NCI-H2196 treated with DMSO at 0.1 percent for 48 hours (cell line): ENCODE measurements around the gene RPS6KA2.
"Not testable (repeated sequence)": the region's sequence is repeated elsewhere in the genome, so short reads cannot be mapped to it uniquely, and the experiment has no call there.

Experiments
- DNase-seq: peaks from one replicate; lab custom pipeline; 2025; ENCODE audit not compliant: unreplicated experiment; lab: John Stamatoyannopoulos, UW

Gene RPS6KA2

DNA sequence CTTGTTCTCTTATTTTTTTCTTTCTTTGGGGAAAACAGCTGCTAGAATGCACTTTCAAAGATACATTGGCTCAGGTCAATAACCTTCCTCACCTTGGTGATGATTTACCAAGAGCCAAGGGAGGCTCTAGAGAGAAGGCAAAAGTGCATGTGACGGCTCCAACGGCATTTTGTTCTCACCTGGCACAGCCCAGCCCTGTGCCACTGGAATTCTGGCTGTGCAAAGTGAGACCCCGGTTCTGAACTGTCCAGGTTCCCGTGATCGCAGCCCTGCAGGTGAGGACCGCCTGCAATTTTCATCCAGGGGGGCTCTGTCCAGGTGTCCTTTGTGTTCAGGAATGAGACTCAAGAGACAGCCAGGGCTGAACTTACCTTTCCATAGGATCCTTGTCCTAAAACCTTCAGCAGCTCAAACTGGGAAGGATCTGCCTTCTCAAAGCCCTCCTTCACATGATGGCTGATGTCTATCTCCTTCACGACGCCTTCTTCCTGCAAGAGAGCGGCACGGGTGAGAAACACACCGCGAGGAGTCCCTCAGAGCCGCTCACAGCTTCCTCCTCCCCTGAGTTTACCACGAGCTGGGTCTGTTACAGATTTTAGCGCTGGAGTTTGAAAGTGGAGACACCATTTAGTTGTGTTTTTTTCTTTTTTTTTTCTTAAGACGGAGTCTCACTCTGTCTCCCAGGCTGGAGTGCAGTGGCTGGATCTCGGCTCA is 88.6 kb downstream of the RPS6KA2 start:
- DNase-seq = no peak

DNA sequence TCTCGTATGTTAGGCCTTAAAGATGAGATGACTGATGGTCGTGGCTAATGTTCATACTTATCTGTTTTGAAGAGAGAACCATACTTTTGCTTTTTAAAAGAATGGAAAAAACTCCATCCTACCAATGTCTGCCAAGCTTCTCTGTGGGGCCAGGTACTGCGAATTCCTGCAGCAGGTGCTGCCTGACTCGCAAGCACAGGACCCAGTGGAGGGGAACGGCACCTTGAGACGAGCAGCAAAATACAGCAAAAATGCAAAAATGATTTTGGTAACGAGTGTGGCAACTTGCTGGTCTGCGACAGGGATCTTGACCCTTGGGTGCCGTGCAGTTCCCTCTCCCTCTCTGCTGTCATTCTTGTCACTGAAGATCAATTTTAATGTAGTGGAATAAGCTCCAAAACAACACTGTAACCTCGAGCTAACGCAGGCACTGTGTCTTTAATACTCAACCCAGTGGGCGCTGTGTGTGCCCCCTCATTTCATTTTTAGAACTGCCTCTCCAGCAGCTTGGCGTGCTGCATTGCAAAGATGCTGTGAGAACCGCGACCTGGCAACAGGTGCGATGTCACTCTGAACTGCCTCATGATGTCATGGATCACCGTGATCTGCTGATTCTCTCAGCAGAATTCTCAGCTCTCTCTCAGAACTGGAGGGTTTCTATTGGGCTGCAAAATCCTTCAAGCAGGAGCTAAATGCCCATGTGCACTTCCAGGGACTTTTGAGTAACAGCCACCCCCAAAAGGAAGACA is 92.2 kb downstream of the RPS6KA2 start:
- DNase-seq = no peak

DNA sequence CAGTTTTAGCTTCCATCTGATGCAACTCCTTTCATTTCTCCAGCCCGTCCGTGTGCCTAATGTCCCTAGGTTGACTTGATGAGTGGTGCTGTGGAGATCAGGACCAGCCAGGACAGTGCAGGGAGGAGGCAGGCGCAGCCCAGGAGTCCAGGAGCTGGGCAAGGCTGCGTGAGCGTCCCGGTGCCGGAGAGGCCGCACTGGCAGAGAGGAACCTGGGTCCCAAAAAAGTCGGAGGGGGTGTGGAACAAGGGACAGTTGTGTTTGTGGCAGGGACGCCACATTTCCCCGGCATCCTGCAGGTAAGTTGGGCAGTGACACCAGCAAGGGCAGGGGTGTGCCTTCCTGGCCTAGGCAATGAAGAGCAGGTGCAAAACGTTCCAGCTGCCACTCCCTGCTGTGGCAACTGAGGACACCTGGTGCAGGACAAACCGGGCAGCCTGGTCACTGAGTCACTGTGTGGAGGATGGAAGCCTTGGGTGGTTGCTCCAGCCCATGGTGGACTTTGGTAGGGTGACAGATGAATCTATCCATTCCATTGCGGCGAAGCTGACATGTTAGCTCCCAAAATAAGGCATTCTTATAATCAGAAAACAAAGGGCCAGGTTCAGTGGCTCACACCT is 93.7 kb downstream of the RPS6KA2 start:
- DNase-seq = no peak

DNA sequence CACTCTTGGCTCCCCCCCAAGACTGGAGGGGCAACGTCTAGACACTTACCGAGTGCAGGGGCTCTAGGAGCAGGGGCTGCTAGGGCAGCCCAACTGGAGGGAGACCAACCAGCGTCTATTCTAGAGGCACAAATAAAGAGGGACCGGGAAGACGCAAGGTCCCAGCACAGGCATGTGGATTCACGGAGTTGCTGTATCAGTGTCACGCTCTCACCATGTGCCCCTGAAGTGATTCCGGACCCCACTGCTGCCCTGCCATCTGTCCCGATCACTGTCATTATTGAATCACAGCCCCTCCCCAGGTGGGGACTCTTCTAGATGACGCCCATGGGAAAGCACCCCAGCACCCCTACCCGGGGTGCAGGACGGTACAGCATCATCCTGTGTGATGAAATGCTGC is 94.7 kb downstream of the RPS6KA2 start:
- no peak for DNase-seq

DNA sequence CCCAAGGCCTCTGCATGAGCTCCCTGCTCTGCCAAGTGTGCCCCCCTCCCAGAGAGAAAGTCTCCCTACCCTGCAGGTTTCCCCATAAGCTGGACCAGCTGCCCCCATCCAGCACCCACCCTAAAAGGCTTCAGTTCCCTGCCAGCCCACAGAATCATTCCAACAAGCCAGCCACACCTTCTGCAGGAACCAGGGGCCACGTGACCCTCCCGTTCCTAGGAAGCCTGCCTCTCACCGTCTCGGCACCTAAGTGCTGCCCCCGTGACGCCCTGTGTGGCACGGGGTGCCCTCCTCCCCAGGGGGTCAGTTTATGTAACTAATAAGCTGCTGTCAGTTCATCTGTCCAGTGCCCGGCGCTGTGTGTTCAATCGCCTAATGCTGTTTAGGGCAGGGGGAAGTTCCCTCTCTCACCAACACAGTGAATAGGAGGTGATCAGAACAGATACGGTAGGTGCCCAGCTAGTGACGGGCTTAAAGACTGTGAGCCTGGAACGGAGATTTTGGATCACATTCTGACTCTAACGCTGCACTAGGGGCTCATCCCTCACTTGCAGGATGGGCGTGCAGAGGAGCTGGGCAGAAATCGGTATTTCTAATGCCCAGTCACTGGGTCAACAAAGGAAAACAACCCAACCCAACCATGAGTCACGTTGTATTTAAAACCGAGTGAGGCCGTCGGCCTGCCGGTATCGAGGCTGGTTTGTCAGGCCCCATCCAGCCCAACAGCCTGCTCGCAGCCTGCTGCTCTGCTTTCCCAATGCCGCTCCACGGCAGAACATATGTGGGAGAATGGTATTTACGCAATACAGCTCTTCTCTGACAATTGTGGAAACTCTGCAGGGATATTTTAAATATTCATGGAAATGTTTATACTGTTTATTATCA is 96.6 kb downstream of the RPS6KA2 start:
- no peak for DNase-seq

DNA sequence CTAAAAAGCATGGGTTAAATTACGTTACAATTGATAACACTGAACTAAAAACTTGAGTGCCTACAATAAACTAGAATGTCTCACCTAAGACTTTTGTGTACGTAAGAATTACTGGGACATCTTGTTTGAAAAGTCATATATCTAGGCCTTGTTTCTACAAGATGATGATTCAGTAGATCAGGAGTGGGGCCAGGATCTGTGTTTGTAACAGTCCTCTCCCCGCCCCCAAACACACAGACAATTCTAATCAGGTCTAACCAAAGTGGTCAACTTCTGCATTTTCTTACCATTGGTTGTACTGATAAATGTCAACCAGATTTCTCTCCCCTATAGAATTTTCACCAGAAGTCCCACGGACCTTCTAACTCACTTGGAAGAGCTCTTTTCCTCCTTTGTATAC is 97.5 kb downstream of the RPS6KA2 start:
- no peak for DNase-seq

DNA sequence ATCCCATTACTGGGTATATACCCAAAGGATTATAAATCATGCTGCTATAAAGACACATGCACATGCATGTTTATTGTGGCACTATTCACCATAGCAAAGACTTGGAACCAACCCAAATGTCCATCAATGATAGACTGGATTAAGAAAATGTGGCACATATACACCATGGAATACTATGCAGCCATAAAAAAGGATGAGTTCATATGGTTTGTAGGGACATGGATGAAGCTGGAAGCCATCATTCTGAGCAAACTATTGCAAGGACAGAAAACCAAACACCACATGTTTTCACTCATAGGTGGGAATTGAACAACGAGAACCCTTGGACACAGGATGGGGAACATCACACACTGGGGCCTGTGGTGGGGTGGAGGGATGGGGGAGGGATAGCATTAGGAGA is 98.0 kb downstream of the RPS6KA2 start:
- not testable (repeated sequence) for DNase-seq

DNA sequence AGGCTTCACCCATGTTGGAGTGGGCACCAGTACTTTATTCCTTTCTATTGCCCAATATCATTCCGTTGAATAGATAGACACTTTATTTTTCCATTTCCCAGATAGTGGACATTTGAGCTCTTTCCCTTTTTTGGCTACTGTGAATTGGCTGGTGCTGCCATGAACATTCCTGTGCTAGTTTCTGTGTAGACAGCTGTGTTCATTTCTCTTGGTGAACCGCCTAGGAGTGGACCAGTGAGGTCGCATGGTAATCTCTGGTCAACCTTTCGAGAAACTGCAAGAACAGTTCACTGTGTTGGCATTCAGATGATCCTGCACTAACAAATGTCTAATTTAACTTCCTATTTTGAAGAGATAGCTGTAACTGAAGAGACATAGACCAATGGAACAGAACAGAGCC is 99.2 kb downstream of the RPS6KA2 start:
- DNase-seq = no peak

DNA sequence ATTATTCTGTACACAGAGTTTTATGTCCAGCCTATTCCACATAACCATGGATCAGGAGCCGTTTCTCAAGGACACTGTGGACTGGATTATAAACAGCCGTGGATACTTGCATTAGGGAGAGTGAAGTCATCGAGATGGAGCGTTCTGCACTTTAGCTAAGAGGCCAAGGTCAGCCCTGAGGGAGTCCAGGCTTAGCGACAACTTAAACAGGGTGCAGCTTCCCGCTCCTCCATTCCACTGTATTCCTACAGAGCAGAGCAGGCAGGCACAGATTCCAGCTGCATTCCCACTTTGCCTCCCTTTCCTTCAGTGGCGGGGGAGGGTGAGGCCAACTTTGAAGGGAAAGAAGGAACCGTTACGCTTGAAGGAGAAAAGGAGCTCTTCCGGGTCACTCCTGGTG is 100.1 kb downstream of the RPS6KA2 start:
- no peak for DNase-seq

DNA sequence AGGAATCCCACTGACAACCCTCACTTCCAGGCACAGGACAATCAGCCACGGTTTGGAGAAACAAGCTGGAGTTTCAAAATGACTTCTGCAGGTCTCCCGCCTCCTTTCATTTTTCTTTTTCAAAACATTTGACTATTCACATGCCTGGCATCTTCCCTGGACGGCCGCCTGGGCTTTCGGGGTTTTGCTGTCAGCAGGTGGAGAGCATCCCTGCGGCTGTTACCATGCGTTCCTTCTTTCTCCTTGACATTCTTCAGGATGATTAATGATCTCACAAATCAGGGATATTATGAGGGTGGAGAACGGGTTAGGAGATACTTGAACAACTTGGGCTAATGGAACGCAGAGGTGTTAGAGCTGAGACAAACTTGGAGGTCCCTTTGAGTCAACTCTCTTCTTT is 101.5 kb downstream of the RPS6KA2 start:
- DNase-seq = no peak

DNA sequence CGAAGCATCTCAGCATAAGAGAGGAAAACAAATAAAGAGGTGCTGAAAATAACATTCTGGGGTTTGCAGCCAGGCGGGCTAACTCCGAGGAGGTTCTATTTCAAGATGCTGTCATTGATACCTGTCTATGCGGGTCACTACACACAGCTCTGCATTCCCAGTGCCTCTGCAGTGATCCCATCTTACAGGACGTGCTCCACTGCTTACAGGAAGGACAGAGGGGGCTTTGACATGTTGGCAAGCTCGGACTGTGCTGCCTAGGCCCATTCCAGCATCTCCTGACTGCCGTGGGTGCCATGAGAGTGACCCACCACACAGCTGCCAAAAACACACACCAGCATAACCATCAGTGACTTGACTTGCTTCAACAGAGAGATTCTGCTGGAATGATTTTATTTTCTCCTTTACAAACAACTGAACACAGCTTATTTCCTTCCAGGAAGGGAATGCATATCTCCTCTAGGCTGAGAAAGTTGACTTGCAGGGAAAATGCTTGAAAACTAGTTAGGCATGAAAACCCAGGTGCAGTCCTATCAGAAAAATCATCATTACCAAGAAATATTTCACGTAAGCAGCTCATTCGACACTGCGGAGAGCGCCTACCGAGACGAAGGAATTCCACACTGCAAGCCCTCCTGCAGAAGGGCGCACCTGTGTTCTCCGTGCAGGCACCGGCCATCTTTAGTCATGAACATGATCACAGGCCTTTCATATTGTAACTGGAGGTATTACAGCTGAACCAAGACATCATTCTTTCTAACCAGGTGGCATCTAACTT is 103.1 kb downstream of the RPS6KA2 start:
- no peak for DNase-seq

DNA sequence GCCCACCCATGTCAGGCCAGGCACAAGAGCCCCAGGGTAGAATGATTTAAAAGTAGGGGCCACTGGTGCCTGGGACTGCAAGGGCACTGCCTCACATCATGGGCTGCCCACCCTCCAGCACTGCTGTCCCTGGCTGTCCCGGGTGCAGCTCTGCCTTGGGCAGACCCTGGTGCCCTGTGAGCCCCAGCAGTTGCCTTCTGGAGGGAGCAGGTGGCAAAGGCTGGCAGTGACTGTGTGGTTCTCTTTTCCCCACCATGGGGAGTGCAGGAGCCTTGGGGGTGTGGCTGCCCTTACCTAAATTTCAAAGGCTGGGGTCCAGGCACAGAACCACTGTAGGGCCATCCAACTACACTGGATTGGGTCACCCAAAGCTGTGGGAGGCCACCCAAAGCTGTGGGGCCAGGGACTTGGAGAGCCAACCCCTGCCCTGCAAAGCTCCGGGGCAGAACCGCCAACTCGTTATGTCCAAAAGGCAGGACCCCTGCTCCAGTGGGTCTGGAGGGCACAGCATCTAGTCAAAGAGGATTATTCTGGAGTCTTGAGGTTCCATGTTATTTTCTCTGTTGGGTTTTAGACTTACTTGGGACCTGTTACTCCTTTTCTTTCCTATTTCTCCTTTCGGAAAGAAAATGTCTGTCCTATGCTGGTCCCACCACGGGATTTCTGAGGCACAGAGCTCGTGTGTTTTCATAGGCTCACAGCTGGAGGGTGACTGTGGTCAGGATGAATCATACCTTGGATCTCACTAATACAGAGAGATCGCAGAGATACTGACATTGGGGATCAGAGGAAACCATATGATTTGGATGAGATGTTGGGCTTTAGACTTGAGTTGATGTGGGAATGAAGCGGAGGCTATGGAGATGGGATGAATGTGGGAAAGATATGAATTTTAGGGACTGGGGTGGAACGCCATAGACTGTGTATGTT is 105.9 kb downstream of the RPS6KA2 start:
- DNase-seq = no peak

DNA sequence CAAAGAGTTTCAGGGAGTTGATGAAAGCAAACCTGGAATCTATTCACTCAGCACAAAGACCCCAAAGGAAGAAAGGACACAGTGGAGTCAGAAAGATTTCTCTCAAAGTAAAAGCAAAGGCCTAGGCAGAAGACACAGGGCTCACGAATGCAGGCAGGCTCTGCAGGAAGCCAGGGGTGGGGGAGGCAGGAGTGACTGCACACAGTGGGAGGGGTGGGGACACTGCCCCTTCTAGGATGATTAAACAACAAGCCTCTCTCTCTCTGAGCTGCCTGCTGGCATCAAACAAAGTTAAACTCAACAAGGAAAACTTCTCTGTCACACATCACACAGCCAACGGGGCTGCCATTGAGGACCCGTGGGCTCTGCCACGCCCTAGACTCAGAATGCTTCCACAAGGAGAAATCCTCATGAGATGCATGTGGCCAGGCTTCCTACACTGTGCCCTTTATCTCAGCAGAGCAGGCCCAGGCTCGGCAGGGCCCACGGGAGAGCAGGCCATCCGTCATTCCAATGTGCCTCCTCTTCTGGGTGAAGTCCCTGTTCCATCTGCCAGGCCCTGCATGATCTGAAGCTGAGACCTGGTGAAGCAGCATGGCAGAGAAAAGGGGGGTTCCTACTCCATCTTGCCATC is 110.7 kb downstream of the RPS6KA2 start:
- no peak for DNase-seq

DNA sequence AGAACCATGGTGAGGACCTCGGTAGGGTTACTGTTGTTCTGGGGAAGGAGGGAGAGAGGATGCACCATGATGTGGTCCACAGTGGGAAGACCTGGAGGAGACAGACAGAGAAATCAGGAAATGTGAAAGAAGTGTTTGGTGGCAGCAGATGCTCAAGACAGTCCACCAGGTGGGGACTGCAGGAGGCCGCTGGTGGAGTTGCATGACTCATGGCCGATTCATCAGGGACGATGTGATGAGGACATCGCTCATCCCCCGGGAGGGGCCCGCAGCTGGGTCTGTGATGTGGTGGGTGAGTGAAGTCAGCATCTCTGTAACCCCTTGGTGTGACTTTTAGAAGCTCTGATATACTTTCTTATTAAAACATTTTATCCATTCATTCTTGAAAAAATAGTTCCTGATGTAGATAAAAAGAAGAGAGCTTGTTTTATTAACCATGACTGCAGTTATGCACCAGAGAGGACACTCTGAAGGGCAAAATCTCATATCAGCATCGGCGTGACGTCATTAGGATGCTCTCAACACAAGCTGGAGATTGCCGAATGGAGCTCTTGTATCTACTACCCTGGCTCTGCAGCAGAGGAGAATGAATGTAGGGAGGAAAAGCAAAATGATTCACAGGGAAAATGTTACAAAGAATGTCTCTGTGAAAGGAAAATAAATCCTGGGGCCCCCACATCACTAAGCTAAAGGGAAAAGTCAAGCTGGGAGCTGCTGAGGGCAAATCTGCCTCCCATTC is 111.8 kb downstream of the RPS6KA2 start:
- DNase-seq = no peak

DNA sequence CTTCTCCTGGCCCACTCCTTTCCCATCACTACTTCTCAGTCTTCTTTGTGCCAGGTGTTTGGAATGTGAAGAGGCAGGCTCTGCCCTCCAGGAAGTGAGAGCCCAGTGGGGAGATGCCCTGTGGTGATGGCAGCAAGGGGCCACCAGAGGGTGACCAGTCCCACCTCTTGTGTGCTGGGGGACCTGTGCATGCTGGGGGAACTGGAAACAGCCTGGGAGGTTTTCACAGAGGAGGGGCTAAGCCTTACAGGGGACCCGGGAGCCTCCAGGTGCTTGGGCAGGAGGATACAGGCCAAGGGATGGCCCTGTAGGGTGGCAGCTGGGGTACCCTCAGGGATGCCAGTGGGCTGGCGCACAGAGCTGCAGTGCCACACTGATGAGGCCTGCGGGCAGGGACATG is 112.9 kb downstream of the RPS6KA2 start:
- DNase-seq = no peak

DNA sequence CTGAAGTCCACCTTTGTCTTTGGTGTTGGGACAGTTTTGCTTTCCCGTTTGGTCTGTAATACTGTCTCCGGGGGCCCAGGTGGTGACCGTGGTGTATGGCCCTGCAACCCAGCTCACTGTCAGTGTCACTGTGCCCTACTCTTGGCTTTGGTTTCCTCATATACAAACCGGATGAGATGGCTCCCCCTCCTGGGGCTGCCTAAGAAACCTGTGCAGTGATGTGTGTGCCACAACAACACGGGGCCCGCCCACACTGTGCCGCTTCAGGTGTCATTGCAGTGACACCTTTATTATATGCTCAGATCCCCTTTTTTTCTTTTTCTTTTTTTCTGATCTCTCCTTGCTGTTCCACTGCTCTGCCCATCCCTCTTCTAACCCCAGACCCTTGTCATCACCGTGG is 114.5 kb downstream of the RPS6KA2 start:
- DNase-seq = no peak

DNA sequence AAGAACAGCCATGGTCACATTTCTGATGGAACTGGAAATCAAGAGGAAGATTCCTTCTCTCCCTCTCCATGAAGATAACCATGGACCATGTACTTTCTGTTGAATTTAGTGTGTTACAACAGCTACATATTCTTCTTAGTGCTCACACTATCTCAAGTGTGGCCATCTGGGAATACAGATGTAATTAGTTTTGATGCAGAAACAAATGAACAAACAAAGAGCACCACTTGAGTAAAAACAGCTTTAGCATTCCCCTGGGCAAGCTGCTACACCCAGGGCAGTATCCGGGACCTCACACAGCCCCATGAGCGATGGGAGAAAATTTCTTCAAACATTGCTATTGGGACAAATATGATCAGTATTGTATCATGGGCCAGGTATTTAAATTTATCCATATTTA is 115.7 kb downstream of the RPS6KA2 start:
- no peak for DNase-seq

DNA sequence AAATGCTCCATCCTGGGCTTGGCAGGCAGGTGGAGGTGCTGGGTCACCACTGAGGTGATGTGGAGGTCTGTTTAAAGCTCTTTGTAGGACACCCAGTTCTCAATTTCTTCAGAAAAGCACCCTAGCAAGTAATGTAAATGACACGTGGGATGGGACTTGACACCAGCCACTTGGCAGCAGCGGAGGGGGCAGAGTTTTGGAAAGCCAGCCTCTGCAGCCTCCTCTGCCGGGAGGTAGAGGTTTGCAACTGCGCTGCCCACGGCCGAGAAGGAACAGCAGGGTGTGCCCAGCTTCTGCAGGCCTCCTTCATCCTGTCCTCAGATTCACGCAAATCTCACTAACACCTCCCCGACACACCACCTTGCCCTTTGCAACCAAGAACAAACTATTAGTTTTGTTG is 117.9 kb downstream of the RPS6KA2 start:
- no peak for DNase-seq
